Type B pancreatic cell (in vitro differentiated cells): ENCODE data around the gene TMEM234. TPM values are rescaled to one million over a fixed set of nuclear protein-coding genes. Genes with fewer than 3 reads are reported as not detected.

Experiments used
- DNase-seq: peaks from one replicate; pipeline ENCODE4 v3.0.0; 2021; ENCODE audit warnings: mixed read lengths; ENCODE audit not compliant: unreplicated experiment; ENCODE audit errors: extremely low spot score
- H3K27ac Mint-ChIP-seq: 2 replicates; pipeline ENCODE4 v1.8.0; 2021; ENCODE audit warnings: mild to moderate bottlenecking, mixed read lengths
- H3K27me3 Mint-ChIP-seq: 2 replicates; pipeline ENCODE4 v1.8.0; 2021; ENCODE audit warnings: mixed read lengths
- H3K36me3 Mint-ChIP-seq: 2 replicates; pipeline ENCODE4 v1.8.0; 2021; ENCODE audit warnings: mixed read lengths
- H3K4me1 Mint-ChIP-seq: one replicate; pipeline ENCODE4 v1.8.0; 2021; ENCODE audit warnings: mixed read lengths; ENCODE audit not compliant: unreplicated experiment
- H3K4me3 Mint-ChIP-seq: 2 replicates; pipeline ENCODE4 v1.8.0; 2021; ENCODE audit warnings: mild to moderate bottlenecking, mixed read lengths
- H3K9me3 Mint-ChIP-seq: 2 replicates; pipeline ENCODE4 v1.8.0; 2021; ENCODE audit warnings: mixed read lengths
- total RNA-seq: library from RNA; stranded (reverse); gene quantifications from 2 replicates; pipeline ENCODE4 v1.2.1, GENCODE V29; 2021; ENCODE audit warnings: low replicate concordance
- TF ChIP-seq, protein P1 (sequence below): fragments of 200-600 bp; sonication (generic); conservative IDR thresholded peaks from 2 replicates; pipeline ENCODE4 v1.5.0; 2021; ENCODE audit warnings: antibody characterized with exemption, mild to moderate bottlenecking

The TMEM234 gene
- total RNA-seq, 1 donor from 2014 or later = 35.4 TPM

DNA sequence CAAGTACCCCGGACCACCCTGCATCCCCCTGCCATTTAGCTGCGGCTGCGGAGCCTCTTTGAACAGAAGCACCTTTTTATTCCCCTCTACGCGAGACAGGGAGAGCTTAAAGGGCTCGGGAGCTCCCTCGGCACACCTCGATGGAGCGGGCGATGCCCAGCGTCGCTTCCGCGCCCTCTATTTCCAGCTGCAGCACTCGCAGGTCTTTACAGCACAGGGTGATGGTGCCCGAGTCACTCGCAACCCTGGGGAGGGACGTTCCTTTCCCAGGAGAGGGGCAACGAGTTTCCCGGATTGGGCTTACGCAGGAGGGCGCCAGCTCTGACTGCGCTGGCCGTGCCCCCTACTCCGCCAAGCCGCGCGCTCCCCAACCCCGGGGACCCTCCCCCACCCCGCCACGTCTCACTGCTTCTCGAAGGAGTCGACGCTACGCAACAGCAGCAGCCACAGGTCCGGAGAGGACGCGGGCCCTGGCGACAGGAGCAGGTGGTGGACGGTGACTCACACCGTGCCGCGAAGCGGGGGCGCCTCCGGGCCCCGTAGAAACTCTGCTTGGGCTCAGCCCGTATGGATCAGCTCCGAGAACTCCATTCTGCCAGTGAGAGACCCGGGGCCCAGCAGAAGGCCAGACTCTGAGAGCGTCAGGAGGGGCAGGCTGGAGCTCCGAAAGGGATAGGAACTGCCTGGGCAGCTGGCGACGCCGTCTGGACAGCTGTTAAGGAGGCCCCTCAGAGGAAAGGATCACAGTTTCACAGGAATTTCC lies 19.0 kb upstream of the TMEM234 start:
- H3K4me1 Mint-ChIP-seq = peaks cover 20% of the 10 kb centered on the region
- TF ChIP-seq, protein P1, sequence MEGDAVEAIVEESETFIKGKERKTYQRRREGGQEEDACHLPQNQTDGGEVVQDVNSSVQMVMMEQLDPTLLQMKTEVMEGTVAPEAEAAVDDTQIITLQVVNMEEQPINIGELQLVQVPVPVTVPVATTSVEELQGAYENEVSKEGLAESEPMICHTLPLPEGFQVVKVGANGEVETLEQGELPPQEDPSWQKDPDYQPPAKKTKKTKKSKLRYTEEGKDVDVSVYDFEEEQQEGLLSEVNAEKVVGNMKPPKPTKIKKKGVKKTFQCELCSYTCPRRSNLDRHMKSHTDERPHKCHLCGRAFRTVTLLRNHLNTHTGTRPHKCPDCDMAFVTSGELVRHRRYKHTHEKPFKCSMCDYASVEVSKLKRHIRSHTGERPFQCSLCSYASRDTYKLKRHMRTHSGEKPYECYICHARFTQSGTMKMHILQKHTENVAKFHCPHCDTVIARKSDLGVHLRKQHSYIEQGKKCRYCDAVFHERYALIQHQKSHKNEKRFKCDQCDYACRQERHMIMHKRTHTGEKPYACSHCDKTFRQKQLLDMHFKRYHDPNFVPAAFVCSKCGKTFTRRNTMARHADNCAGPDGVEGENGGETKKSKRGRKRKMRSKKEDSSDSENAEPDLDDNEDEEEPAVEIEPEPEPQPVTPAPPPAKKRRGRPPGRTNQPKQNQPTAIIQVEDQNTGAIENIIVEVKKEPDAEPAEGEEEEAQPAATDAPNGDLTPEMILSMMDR = no peak

DNA sequence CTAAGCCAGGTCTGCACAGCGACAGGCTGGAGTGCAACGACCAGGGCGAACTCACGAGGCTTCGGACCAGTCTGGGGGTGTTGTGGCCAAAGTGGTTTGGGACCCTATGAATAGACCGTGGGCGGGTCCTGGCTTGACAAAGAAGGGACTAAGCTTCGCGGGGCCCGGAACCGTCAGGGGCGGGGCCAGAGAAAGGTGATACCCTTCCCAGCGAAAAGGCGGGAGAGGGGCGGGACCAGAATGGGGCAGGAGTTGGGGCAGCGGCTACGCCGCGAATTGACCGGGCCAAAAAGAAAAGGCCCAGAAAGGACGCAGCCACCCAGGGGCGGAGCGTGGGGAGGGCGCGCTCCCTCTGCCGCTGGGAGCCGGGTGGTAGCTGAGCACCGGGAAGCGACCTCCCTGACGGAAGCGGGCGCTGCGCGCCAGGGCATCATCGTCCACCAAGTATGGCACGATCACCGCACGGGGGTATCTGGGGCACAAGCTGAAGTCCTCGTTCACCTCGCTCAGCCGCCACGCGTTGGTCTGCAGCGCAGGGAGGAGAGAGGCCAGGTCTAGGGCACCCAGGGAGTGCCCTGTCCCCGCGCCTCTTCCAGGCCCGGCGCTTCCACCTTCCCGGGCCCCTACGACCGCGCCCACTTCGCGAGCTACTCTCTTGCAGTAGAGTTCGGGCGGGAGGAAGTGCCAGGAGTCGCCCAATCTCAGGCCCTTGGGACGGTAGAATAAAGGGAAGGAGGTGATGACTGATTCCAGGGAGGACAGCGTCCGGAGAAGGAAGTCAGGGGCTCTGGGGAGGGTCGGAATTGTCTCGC lies 18.2 kb upstream of the TMEM234 start:
- H3K27me3 Mint-ChIP-seq = no peaks in the 10 kb centered on the region
- no peaks in the 10 kb centered on the region for H3K9me3 Mint-ChIP-seq
- H3K27ac Mint-ChIP-seq = peak overlapping the region; percentile 81
- H3K4me3 Mint-ChIP-seq = peak overlapping the region; percentile 91
- peaks cover 22% of the 10 kb centered on the region for H3K4me1 Mint-ChIP-seq
- TF ChIP-seq, protein P1 = peak; percentile 30
- peak; percentile 80 for DNase-seq
- H3K36me3 Mint-ChIP-seq = no peaks in the 10 kb centered on the region

More for the DNA sequence above, 19.0 kb upstream of the TMEM234 start:
- H3K27ac Mint-ChIP-seq = peak overlapping the region; percentile 81
- no peak for DNase-seq
- no peaks in the 10 kb centered on the region for H3K27me3 Mint-ChIP-seq
- no peaks in the 10 kb centered on the region for H3K36me3 Mint-ChIP-seq
- no peaks in the 10 kb centered on the region for H3K9me3 Mint-ChIP-seq
- H3K4me3 Mint-ChIP-seq = peak overlapping the region; percentile 91

DNA sequence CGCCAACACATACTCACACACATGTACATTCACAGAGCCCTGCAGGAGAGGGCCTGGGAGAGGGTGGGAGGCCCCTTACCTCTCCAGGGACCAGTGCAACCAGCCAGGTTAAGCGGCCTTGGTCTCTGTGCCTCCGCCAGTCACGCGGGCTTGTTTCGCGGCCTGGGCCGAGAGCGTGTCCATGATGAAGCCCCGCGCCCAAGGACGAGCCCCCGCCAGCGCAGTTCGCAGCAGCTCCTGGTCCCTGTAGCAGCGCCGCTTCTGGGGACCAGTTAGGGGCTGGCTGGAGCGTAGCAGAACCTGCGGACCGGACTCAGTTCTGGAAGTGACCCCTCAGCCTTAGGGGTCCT lies 17.6 kb upstream of the TMEM234 start:
- Mint-ChIP-seq H3K36me3 (no peaks in the 10 kb centered on the region), H3K9me3 (no peaks in the 10 kb centered on the region), H3K27me3 (no peaks in the 10 kb centered on the region), H3K27ac (peak overlapping the region; percentile 55), H3K4me1 (peaks cover 22% of the 10 kb centered on the region), H3K4me3 (peak overlapping the region; percentile 91)
- no peak for DNase-seq
- TF ChIP-seq, protein P1 = no peak

DNA sequence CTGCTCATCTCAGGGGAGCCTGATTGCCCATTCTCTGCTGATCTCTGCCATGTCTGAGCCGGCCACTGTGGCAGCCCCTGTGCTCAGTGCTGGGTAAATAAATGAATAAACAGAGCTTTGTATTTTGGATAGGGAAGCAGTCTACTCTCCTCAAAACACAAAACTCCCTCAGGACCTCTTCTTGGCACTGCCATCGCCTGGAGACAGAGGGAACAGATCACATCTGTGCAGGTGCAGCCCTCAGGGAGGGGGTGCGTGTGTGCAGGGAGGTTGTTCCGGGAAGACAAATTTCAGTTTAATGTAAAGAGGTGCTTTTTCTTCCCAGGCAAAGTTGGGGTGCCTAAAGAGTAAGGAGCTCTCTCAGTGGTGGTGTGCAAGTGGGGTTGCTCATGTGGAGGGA lies 17.2 kb upstream of the TMEM234 start:
- H3K27ac Mint-ChIP-seq = peak overlapping the region; percentile 55
- no peaks in the 10 kb centered on the region for H3K36me3 Mint-ChIP-seq
- DNase-seq = no peak
- peaks cover 22% of the 10 kb centered on the region for H3K4me1 Mint-ChIP-seq
- TF ChIP-seq, protein P1 = no peak
- H3K27me3 Mint-ChIP-seq = no peaks in the 10 kb centered on the region
- peak overlapping the region; percentile 91 for H3K4me3 Mint-ChIP-seq
- no peaks in the 10 kb centered on the region for H3K9me3 Mint-ChIP-seq

DNA sequence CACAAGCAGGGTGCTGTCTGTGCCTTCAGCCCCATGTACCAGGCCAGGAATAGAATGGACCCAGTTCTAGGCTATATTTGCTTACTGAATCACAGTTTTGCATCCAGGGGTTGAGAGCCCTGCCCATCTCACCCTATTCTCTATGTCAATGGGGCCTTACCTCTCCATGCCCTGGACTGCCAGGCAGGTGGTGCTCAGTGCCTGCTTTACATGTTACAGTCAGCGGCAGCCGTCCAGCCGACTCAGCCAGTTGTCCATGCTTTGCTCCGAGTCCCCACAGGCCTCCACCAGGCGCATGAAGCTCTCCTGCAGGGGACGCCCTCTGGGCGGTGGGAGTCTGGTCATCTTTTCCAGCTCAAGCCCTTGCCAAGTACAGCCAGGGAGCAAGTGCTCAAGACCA lies 12.6 kb upstream of the TMEM234 start:
- H3K27me3 Mint-ChIP-seq = no peaks in the 10 kb centered on the region
- H3K27ac Mint-ChIP-seq = no peak overlapping the region
- no peaks in the 10 kb centered on the region for H3K9me3 Mint-ChIP-seq
- peaks cover 11% of the 10 kb centered on the region for H3K4me1 Mint-ChIP-seq
- TF ChIP-seq, protein P1 = no peak
- DNase-seq = no peak
- no peak overlapping the region for H3K4me3 Mint-ChIP-seq
- H3K36me3 Mint-ChIP-seq = no peaks in the 10 kb centered on the region
